Activated B cell treated with CpG ODN at 0.5 μM for 24 hours (primary cell): ENCODE measurements around the gene CENPP. TPM values are rescaled to one million over a fixed set of nuclear protein-coding genes. Genes with fewer than 3 reads are reported as not detected.

Experiments
- total RNA-seq: library from RNA; stranded (reverse); gene quantifications from 2 replicates; pipeline ENCODE4 v1.2.3, GENCODE V29; 2022

Gene CENPP
- total RNA-seq, 1 donor from 2014 or later, result 5.7 TPM

Other genes with a start within 250 kb of the CENPP start
- 40.8 and 41.0 TPM in 2 replicates for gene SPTLC1, start 210.5 kb upstream of the CENPP start, total RNA-seq
- 176 and 205 TPM in 2 replicates for gene IARS1, start 32.3 kb upstream of the CENPP start, total RNA-seq
- gene NOL8, start 603 bp upstream of the CENPP start, total RNA-seq, result 67.0 and 78.4 TPM in 2 replicates
- not detected in 2 replicates for gene OGN, start 78.6 kb downstream of the CENPP start, total RNA-seq
- gene OMD, start 98.5 kb downstream of the CENPP start, total RNA-seq, result not detected in 2 replicates
- not detected in 2 replicates for gene ASPN, start 156.6 kb downstream of the CENPP start, total RNA-seq
- gene ECM2, start 210.0 kb downstream of the CENPP start, total RNA-seq, result not detected in 2 replicates